Neural cell (in vitro differentiated cells): Measurements from ENCODE around the gene TBC1D25. TPM values are rescaled to one million over a fixed set of nuclear protein-coding genes. Genes with fewer than 3 reads are reported as not detected.
A peak's percentile ranks its signal among the peaks of the same experiment; 100 is the strongest.

Experiments
- H2AFZ ChIP-seq: fragments of 200-600, 300-800 bp; sonication (generic), shearing (Covaris generic); 2 replicates; pipeline ENCODE4 v1.6.0; 2014; ENCODE audit warnings: low read depth, mild to moderate bottlenecking, antibody characterized with exemption, low read length, moderate library complexity
- H3F3A ChIP-seq: fragments of 200-600 bp; shearing (Covaris generic); 2 replicates; pipeline ENCODE4 v1.6.1; 2016; ENCODE audit warnings: mild to moderate bottlenecking, moderate library complexity, mixed read lengths, antibody characterized with exemption, low read length; ENCODE audit not compliant: insufficient read depth, poor library complexity, severe bottlenecking
- H3K27ac ChIP-seq: fragments of 200-600, 300-800 bp; sonication (generic), shearing (Covaris generic); 2 replicates; pipeline ENCODE4 v1.5.1; 2014; ENCODE audit warnings: mild to moderate bottlenecking, low read length, moderate library complexity
- H3K27me3 ChIP-seq: fragments of 300-800, 200-600 bp; sonication (generic), shearing (Covaris generic); 2 replicates; pipeline ENCODE4 v1.6.0; 2014; ENCODE audit warnings: mild to moderate bottlenecking, low read depth, low read length, moderate library complexity; ENCODE audit not compliant: insufficient read depth
- H3K36me3 ChIP-seq: fragments of 300-800, 200-600 bp; sonication (generic), shearing (Covaris generic); 2 replicates; pipeline ENCODE4 v1.5.1; 2014; ENCODE audit warnings: mild to moderate bottlenecking, antibody characterized with exemption, low read length, moderate library complexity; ENCODE audit not compliant: insufficient read depth
- H3K4me2 ChIP-seq: fragments of 300-800, 200-600 bp; sonication (generic), shearing (Covaris generic); 2 replicates; pipeline ENCODE4 v1.6.0; 2014; ENCODE audit warnings: mild to moderate bottlenecking, low read length
- H3K4me3 ChIP-seq: fragments of 300-800, 200-600 bp; sonication (generic), shearing (Covaris generic); 2 replicates; pipeline ENCODE4 v1.5.1; 2014; ENCODE audit warnings: mild to moderate bottlenecking, low read length, moderate library complexity
- H3K79me2 ChIP-seq: fragments of 200-600 bp; shearing (Covaris generic); replicated peaks from 2 replicates; pipeline ENCODE4 v1.6.0; 2014; ENCODE audit warnings: mild to moderate bottlenecking, low read length, moderate library complexity; ENCODE audit not compliant: insufficient read depth
- H3K9ac ChIP-seq: fragments of 300-800, 200-600 bp; sonication (generic), shearing (Covaris generic); 2 replicates; pipeline ENCODE4 v1.6.1; 2016; ENCODE audit warnings: mild to moderate bottlenecking, low read length, mixed read lengths
- H3K9me2 ChIP-seq: fragments of 200-600 bp; shearing (Covaris generic); 2 replicates; pipeline ENCODE4 v1.6.1; 2016; ENCODE audit warnings: mild to moderate bottlenecking, low read length, mixed read lengths; ENCODE audit not compliant: insufficient read depth
- H3K9me3 ChIP-seq: fragments of 200-600, 300-800 bp; sonication (generic), shearing (Covaris generic); 2 replicates; pipeline ENCODE4 v1.6.1; 2016; ENCODE audit warnings: mild to moderate bottlenecking, mixed run types, low read length, moderate library complexity, mixed read lengths
- H4K20me1 ChIP-seq: fragments of 200-600 bp; shearing (Covaris generic); 2 replicates; pipeline ENCODE4 v1.6.1; 2016; ENCODE audit warnings: mild to moderate bottlenecking, mixed run types; ENCODE audit not compliant: insufficient read depth
- CTCF ChIP-seq: fragments of 450-650 bp; IDR thresholded peaks from 2 replicates; pipeline ENCODE4 v1.5.1; 2014; ENCODE audit warnings: antibody characterized with exemption, mild to moderate bottlenecking, moderate library complexity; ENCODE audit not compliant: poor library complexity, severe bottlenecking
- EP300 ChIP-seq: fragments of 450-650 bp; conservative IDR thresholded peaks from 2 replicates; pipeline ENCODE4 v1.6.1; 2014; ENCODE audit warnings: antibody characterized with exemption, mild to moderate bottlenecking, moderate library complexity; ENCODE audit not compliant: poor library complexity, severe bottlenecking
- EZH2 ChIP-seq: fragments of 200-600, 300-800 bp; shearing (Covaris generic), sonication (generic); IDR thresholded peaks from 2 replicates; pipeline ENCODE4 v1.6.1; 2014; ENCODE audit warnings: antibody characterized with exemption, low read length, borderline replicate concordance, mild to moderate bottlenecking; ENCODE audit not compliant: insufficient read depth, poor library complexity, severe bottlenecking
- MXI1 ChIP-seq: fragments of 450-650 bp; conservative IDR thresholded peaks from 2 replicates; pipeline ENCODE4 v1.6.1; 2014; ENCODE audit warnings: antibody characterized with exemption, mild to moderate bottlenecking; ENCODE audit not compliant: poor library complexity, severe bottlenecking
- POLR2AphosphoS5 ChIP-seq: IDR thresholded peaks from 2 replicates; pipeline ENCODE4 v1.6.1; 2012
- RAD21 ChIP-seq: fragments of 450-650 bp; conservative IDR thresholded peaks from 2 replicates; pipeline ENCODE4 v1.6.1; 2014; ENCODE audit warnings: antibody characterized with exemption, mild to moderate bottlenecking, moderate library complexity
- SMC3 ChIP-seq: fragments of 450-650 bp; conservative IDR thresholded peaks from 2 replicates; pipeline ENCODE4 v1.6.1; 2014; ENCODE audit warnings: antibody characterized with exemption, mild to moderate bottlenecking, moderate library complexity; ENCODE audit not compliant: poor library complexity
- TAF1 ChIP-seq: IDR thresholded peaks from 2 replicates; pipeline ENCODE4 v1.6.1; 2012; ENCODE audit warnings: low read depth
- polyA plus RNA-seq: library from polyadenylated mRNA; depleted of rRNA; stranded (reverse); fragments of >200 nt; gene quantifications from 2 replicates; pipeline ENCODE4 v1.2.3, GENCODE V29; 2014
- TF ChIP-seq, protein P1 (sequence below): IDR thresholded peaks from 2 replicates; pipeline ENCODE4 v1.6.1; 2012; ENCODE audit warnings: borderline replicate concordance

The TBC1D25 gene
- polyA plus RNA-seq, 1 donor from 2014 or later: 4.5 TPM

DNA sequence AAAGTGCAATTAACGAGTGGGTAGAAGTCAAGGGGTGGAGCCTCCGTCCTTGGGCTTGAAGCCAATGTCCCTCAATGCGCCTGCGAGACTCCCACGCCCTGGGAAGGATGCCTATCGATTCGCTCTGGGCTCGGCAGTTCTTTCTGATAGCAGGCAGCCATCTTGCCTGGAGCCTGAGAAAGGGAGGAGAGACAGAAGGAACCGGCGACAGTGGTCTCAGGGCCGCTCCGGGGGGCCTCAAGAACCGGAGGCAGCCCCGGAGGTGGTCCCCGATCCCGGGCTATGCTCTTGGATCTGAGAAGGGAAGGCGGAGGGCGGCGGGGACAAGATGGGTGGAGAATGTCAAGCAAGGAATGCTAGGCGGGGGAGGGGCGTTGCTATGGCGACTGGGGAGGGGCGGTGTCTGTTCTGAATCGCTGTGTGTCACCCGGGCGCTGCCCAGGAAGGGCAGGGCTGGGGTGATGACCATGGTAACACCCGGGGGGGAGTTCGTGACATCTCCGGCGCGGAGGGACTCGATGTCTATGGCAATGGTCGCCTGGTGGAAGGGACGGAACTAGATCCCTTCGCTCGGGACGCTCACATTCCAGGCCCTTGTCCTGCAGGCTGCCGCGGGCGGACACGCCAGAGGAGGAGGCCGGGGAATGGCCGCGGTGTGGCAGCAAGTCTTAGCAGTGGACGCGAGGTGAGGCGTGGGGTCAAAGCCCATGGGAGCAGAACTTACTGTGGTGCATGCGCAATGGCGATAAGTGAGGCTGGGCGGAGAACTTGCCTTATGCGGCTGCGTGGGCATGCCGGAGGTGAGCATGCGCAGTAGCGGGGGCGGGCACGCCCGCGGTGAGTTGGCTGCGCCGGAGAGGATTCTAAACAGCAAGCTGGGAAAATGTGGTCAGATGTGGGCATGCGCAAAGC lies 58.1 kb downstream of the TBC1D25 start, which contains the start of gene WDR13:
TSS of gene WDR13 (plus strand) at position 140 of the 912 bp plus-strand sequence. CDS start at position 645, 505 bp downstream.
- H3K27ac ChIP-seq: peak within 1 kb of the TSS; percentile 97
- H4K20me1 ChIP-seq: no peaks in the 10 kb centered on the region
- H3K9ac ChIP-seq: peak within 1 kb of the TSS; percentile 96
- no peaks in the 10 kb centered on the region for H3K27me3 ChIP-seq
- H3K36me3 ChIP-seq: no peaks in the 10 kb centered on the region
- H3F3A ChIP-seq: no peaks in the 10 kb centered on the region
- no peaks in the 10 kb centered on the region for H3K9me3 ChIP-seq
- H3K9me2 ChIP-seq: no peaks in the 10 kb centered on the region
- H3K4me3 ChIP-seq: peak within 1 kb of the TSS; percentile 89
- TF ChIP-seq POLR2AphosphoS5 (peak; percentile 84), EP300 (peak; percentile 68), SMC3 (peak; percentile 11), TAF1 (peak; percentile 72), RAD21 (peak; percentile 23), EZH2 (no peak), CTCF (no peak), MXI1 (peak; percentile 60)
- TF ChIP-seq, protein P1, sequence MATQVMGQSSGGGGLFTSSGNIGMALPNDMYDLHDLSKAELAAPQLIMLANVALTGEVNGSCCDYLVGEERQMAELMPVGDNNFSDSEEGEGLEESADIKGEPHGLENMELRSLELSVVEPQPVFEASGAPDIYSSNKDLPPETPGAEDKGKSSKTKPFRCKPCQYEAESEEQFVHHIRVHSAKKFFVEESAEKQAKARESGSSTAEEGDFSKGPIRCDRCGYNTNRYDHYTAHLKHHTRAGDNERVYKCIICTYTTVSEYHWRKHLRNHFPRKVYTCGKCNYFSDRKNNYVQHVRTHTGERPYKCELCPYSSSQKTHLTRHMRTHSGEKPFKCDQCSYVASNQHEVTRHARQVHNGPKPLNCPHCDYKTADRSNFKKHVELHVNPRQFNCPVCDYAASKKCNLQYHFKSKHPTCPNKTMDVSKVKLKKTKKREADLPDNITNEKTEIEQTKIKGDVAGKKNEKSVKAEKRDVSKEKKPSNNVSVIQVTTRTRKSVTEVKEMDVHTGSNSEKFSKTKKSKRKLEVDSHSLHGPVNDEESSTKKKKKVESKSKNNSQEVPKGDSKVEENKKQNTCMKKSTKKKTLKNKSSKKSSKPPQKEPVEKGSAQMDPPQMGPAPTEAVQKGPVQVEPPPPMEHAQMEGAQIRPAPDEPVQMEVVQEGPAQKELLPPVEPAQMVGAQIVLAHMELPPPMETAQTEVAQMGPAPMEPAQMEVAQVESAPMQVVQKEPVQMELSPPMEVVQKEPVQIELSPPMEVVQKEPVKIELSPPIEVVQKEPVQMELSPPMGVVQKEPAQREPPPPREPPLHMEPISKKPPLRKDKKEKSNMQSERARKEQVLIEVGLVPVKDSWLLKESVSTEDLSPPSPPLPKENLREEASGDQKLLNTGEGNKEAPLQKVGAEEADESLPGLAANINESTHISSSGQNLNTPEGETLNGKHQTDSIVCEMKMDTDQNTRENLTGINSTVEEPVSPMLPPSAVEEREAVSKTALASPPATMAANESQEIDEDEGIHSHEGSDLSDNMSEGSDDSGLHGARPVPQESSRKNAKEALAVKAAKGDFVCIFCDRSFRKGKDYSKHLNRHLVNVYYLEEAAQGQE: peak; percentile 29
- H3K79me2 ChIP-seq: no peaks in the 10 kb centered on the region
- peak within 1 kb of the TSS; percentile 35 for H3K4me2 ChIP-seq
- H2AFZ ChIP-seq: peak within 1 kb of the TSS; percentile 40

GRCh38 chrX:48598614-48599013 lies 59.1 kb downstream of the TBC1D25 start:
- H3K4me2 ChIP-seq: peak overlapping the region; percentile 35
- H3K9ac ChIP-seq: peak overlapping the region; percentile 96
- no peaks in the 10 kb centered on the region for H3F3A ChIP-seq
- H3K36me3 ChIP-seq: no peaks in the 10 kb centered on the region
- peak overlapping the region; percentile 97 for H3K27ac ChIP-seq
- no peak for TF ChIP-seq POLR2AphosphoS5
- no peak for TF ChIP-seq RAD21
- TF ChIP-seq CTCF: no peak
- no peak for TF ChIP-seq MXI1
- TF ChIP-seq EZH2: no peak
- TF ChIP-seq SMC3: no peak
- no peak for TF ChIP-seq TAF1
- TF ChIP-seq EP300: no peak
- TF ChIP-seq, protein P1: no peak
- H3K4me3 ChIP-seq: peak overlapping the region; percentile 89
- no peaks in the 10 kb centered on the region for H3K9me2 ChIP-seq
- H3K79me2 ChIP-seq: no peaks in the 10 kb centered on the region
- no peaks in the 10 kb centered on the region for H3K27me3 ChIP-seq
- no peaks in the 10 kb centered on the region for H4K20me1 ChIP-seq
- no peak overlapping the region for H2AFZ ChIP-seq
- no peaks in the 10 kb centered on the region for H3K9me3 ChIP-seq
